Stimulated activated CD4-positive, alpha-beta T cell treated with anti-CD3 and anti-CD28 coated beads, Interleukin-2, amount 100 ng/mL, for 4 hours (primary cell): ENCODE data around the gene PEAR1.

Experiments
- DNase-seq: peaks from one replicate; pipeline ENCODE4 v3.0.0-alpha.2; 2020; ENCODE audit warnings: low read depth

Gene PEAR1

DNA sequence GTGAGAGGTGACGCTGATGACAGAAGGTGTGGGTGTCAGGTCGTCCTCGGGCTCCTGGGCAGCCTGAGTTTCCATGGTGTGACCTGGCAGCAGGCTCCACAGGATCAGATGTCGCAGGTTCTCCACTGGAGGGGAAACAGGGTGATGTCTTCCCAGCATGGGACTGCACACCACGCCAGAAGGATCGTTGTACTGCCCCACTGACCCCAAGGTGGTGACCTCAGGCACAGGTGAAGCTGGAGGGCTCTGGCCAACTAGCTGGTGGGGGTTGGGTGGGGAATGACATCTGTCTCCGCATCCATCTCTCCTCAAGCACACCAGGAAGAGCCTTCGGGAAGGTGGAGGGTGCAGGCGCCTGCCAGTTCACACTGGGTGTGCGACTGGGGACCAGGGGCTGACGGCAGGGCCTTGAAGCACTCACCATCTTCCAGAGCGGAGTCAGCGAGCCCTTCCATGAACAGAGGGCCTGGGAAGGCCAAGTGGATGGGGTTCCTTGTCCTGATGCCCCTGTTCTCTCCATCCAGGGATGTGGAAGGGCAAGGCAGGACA, 46.3 kb downstream of the PEAR1 start:
- no peak for DNase-seq

DNA sequence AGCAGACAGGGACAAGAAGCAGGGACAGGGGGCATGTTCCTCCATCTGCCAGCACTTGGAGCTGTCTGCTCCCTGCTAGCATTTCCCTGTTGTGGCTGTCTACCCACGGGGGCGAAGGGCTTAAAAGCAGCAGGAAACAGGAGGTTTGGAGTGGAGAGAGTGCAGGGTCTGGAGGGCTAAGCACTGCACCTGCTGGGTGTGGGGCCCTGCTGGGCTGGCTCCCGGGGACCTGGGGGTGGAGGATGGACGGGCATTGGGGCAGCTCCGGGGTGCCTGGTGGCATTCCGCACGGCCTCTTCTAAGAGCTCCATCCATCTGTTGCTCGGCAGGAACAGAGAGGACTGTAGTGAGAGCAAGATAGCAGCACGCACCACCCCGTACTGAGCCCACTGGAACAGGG, 48.2 kb downstream of the PEAR1 start:
- no peak for DNase-seq

DNA sequence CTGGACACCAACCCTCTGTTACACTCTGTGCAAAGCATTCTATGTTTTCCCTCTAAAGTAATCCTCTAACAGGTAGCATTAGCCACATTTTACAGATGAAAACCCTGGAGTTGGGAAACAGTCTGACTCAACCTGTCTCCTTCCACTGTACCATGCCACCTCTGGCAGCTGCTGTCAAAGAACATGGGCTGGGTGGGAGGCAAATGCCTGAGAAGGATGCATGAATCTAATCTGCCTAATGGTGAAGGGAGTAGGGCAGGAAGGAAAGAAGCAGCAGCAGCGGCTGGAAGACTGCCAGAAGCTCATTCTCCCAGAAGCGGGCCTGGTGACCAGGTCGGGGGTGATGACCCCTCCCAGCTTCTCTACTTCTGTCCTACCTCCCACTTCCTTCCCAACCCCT, 48.7 kb downstream of the PEAR1 start:
- DNase-seq = no peak

DNA sequence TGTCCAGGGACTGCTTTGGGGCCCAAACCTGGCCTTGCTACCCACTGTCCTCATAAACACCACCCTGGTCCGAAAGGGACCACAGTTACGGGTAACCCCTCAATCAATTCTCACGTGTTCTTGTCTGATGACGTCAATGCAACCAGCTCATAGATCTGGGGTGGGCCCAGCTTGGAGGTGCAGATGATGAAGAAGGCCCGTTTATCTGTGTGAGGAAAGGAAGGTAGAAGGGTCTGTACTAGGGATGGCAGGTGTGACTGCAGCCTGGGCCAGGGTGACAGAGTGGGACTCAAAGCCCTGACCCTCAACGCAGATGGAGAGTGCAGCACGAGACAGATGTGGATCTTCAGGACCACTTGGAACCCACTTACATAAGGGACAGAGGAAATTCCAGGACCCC, 49.1 kb downstream of the PEAR1 start:
- no peak for DNase-seq

DNA sequence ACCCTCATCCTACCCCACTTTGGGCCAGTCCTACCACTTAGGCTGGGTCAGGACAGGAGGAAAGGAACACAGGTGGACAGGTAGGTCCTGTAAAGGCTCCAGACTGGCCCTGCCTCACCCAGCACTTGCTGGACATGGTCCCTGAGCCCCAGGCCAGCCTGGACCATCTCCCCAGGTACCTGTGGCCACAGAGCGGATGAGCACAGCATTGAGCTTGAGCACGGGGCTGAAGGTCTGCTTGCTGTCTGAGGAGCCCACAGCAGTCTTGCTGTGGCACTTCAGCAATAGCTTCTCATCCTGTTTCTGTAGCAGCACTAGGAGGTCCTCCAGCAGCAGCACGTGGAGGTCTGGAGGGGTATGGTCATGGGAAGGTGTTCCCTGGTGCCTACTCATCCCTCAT, 50.2 kb downstream of the PEAR1 start:
- no peak for DNase-seq

DNA sequence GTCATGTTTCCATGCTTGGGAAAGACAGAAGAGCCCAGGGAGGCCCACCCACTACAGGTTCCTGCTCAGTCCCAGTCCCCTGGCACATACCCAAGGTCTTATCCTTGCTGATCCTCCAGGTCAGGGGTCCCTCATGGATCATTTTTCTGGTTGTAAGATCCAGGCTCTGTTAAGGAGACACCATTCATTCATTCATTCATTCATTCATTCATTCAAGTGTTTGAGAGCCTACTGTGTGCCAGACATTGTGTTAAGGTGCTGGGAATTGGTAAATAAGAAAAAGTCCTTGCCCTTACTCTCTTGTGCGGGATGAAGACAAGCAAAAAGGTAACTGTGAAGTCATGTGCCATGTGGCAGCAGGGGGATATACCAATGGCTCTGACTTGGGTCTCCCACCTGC, 50.8 kb downstream of the PEAR1 start:
- DNase-seq = no peak

DNA sequence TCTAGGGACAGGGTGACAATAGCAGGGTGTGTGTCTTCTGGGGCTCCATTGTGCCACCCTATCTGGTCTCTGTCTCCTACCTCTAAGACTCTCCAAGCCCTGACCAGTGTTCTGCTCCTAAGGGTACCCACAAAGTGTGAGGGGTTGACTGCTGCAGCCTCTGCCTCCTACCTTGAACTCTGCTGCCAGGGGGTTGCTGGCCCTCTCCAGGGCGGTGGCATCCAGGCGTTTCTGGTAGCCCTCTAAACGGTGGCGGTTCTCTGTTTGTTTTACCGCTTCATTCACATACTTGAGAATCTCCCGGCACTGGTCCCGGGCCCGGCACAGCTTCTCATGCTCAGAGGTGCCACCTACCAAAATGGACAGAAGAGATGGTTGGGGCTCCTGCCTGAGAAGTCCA, 51.3 kb downstream of the PEAR1 start:
- no peak for DNase-seq

DNA sequence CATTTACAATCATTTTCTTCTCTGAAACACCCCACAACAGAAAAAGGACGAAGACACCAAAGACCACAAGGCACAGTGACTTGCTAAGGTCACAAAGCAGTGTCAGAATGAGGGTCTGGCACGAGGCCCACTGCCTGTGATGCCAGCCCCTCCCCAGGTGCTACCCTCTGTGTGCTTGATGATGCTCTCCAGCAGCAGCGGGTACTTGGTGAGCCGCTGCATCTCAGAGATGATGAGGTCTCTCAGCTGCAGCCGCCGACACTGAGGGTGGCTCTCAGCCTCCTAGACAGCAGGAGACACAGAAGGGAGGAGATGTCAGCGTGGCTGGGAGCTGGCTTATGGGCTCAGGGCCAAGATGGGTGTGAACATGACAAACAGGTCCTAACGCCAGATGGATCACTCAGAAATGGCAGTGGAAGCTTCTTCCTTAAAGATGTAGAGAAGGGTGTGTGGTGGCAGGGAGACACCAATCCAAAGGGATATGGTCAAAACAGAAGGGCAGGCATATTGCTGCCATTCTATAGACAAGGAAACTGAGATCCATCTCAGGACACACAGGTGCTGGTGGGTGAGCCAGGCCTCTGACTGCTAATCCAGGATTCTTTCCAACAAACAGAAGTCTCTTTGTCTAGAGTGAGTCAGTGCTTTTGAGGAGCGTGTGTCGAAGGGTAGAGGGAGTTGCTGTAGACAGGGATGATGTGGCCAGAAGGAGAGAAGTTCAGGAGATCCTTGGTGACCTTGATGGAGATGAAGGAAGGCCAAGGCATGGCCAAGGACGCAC, 52.6 kb downstream of the PEAR1 start:
- DNase-seq = no peak

DNA sequence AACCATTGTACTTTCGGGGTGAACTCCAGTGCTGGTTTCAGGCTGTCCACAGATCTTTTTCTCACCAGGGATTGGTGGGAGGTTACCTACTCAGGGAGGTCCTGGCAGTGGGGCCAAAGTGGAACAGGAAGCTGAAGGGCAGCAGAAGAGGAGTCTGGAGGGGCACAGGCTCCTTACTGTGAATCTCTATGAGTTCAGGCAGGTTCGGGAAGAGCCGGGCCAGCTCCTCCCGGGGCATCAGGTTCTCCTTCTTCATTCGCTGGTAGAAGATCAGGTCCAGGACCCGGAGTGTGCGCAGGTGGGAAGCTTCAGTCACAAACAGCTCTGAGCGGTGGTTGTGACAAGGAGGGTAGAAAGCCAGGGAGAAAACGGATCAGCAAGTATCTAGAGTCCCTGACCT, 53.6 kb downstream of the PEAR1 start:
- no peak for DNase-seq

DNA sequence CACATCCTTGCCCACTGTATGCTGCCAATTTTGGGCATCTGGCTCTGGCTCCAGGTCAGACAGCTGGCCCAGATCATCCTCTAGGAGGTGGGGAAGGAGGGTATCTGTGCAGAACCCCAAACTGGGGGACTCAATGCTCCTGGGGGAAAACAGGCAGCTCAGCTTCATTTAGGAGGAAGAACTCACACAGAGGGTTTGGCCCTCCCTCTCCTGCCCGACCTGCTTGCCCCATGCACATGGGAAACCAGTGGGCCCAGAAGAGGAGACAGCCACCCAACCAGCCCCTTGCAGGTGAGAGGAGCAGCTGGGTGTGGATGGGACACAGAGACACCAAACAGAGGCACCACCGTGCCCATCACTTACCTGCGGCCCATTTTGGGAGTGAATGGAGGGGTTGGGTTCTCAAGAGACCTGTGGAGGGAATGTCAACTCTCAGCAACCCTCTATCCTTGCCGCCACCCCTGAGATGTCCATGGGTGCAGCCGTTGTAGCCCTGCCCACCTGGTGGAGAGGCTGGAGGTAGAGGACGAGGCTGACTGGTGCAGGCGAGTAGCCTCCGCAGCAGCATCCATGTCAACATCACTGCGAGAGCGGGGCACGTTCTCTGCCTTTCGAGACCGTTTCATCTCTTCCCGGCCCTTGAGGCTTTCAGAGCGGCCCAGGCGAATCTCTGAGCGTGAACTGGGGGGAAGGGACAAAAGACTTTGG, 54.5 kb downstream of the PEAR1 start:
- no peak for DNase-seq

DNA sequence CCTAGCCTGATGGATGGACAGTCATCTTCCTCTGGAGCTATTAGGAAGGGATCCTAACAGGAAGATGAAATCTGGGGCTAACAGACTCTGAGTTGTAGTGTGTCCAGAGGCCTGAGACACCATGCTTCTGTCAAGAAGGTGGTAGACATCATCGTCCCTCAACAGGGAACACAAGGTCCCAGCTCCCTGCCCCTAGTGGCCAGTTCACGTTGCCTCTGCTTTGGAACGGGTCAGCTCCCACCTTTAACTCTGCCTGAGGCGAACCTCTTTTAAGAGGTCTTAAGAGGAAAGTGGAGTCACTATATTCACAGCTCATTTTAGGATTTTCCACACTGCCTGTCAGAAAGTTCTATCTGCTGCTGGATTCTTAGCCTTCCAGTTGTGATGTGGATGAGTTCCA, 55.2 kb downstream of the PEAR1 start:
- no peak for DNase-seq

DNA sequence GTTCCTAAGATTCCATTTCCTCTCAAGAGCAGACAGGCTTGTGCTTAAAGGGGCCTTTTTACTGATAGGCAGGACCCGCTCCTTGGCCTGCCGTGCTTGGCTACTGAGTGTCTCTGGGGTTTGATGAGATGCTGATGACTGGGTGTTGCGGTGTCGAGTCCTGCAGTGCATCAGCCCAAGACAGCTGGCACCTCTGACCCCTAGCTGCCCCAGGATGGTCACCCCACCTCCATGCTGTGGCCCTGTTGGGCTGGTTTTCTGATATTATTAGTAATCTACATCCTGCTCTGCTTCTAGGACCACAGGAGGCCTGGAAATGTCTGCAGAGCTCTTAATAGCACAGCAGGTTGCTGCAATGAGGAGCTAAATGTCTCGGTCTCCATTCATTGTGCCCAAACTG, 55.6 kb downstream of the PEAR1 start:
- no peak for DNase-seq

DNA sequence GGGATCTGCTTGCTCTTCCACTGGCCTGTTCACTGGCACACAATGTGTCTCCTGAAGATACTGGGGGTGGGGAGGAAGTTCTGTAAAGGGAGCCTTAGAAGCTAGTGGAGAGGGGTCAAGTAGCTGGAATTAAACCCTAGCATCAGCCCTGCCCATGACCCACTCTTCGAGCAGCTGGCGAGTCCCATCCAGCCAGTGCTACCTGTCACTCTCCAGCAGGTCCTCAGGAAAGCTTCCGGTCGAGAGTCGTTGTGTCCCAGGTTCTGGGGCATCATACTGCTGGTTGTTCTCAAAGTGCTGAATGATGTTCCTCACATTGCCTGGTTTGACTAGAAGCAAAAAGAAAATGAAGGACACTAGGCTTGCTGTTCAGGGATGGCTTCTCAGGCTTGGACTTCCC, 57.9 kb downstream of the PEAR1 start:
- no peak for DNase-seq

DNA sequence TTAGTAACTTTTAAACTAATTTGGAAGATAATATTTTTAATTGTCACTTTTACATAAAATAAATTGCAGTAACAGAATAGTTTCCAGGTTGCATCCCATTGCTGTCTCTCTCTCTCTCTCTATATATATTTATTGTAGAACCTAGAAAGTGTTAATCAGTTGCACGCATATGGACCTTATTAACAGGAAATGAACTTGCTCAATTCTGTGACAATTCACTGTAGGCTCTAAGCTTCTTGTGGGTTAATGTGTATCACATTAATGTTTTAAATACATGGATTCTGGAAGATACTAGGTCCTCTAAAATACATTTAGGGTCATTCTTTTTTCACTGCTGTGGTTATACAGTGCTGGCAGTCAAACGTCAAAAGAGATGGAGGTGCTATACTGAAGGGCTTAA, 60.1 kb downstream of the PEAR1 start:
- no peak for DNase-seq

DNA sequence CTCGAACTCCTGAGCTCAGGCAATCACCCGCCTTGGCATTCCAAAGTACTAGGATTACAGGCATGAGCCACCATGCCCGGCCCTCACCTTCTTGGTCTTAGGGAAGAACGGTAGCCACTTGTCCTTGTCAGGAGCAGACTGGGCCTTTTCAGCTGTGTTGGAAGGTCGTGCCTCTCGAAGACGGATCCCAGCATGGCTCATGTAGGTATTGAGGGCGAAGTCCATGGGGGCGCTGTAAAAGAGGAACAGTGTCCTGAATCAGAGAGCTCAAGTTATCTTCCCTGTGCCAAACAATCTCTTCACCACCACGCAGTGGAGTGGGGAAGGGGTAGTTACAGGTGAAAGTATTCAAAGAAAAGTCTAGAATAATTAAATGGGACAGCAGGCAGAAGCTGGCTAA, 62.8 kb downstream of the PEAR1 start:
- no peak for DNase-seq

DNA sequence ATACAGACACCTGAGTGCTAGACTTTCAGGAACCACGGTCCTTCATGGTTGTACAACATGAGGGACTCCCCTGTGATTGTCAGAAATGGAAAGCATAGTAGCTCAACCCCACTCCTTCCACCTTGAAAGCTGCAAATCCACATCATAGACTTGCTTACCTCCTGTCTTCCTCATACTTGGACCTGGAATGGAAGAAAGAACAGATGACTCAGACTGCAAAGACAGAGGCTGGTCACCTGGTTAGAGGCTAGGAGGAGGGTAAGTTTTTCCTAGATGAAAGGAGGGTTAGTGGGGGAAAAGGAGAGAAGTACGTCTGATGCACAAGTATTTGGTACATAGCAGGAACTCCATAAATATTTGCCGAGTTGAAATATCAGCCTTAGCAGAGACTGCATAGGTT, 64.1 kb downstream of the PEAR1 start:
- no peak for DNase-seq

DNA sequence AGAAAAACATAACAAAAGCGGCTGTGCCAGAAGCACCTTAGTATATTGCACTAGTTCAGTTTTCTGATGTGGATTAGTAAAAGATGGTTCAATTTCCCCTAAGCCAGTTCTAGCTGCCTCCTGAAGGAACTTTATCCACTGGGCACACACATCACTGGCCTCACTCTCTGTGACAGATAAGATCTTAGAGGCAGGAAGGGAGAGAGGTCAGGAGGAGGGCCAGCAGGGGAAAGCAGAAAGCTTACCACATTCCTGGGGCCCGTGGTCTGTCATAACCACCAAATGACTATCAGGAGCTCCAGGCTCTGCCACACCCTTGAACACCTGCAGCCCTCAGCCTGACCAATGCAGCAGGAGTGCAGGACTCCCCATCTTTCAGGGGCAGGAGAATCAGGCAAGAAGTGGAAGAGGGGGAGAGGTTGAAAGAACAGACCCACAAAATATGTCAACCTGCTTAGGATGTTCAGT, 64.8 kb downstream of the PEAR1 start:
- no peak for DNase-seq

DNA sequence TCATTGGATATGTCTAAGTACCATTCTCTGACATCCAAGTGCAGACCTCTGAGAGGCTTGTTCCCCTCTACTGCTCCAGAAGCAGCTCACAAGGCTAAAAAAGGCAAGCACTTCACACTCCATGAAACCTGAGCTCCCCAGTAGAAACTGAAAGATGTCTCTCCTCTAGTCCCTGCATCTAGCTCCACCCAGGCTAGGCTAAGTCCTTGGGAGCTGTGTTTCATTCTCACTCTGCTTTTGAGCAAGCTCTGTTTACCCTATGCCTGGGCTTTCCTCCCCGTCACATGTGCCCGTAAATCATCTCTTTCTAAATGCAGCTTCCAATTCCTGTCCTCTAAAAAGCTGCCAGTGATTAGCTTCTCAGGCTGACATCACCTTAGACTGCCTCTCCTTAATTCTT, 65.9 kb downstream of the PEAR1 start:
- no peak for DNase-seq

DNA sequence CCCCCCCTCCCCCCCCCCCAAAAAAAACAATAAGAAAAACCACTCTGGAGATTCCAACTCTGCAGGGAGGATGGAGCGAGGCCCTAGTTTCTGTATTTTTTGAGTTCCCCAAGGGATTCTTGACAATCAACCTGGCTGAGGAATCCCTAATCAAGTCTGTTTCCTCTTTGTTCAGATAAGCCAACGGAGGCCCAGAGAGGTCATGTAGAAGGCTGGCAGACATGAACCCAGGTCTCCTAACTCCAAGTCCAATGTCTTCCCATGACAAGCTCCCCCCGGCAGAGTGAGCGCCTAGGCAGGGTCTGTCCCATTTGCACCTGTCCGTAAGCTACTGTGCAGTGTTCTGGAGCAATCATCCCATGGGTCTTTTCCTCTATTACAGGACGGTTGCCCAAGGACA, 66.4 kb downstream of the PEAR1 start:
- DNase-seq = no peak

DNA sequence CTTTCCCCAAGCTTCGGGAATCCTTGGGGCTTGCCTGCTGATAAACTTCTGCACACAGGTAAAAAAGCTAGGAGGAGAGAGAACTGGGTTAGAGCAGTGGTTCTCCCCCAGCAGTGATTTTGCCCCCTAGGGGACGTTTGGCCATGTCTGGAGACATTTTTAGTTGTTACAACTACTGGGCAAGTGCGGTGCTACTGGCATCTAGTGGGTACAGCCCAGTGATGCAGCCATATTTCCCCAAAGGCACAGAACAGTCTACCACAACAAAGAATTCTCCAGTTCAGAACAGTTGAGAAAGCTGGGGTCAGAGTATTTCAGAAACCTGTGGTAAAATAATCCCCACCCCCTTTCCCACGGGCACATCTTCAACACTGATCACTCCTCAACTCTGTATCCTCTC, 68.2 kb downstream of the PEAR1 start:
- DNase-seq = no peak

DNA sequence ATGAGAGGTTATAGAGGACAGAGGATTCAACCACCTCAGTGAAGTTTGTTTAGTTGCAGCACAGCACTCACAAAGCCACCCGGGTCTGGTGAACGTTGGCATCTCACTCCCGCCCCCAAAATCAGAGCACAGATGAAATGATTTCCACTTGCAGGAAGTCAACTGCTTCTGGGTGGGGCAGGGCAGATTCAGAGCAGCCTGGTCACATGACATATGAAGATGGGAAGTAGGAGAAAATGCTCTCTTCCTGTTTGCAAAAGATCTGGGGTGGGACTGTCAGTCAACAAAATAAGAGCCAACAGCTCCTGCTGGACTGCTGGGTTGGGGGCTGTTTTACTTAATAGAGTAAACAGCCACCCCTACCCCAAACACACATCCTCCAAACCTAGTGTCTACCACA, 70.1 kb downstream of the PEAR1 start:
- peak; percentile 16 for DNase-seq

DNA sequence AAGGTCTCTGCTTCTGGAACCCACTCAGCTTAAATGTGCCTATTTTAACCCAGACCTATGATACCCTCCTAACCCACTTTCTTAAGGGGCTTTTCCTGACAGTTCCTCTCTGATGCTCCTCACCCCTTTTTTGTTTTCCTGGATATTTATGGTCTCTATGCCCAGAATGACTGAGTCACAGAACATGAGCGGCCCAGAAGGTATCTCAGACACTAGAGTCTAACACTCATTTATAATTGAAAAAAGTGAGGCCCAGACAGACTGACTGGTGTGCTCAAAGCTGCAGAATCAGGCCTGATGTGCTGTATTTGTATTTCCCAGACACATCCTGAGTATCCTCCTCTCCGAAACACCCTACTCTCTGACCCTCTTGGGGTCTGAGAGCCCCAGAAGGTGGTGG, 70.9 kb downstream of the PEAR1 start:
- DNase-seq = no peak
